ENCODE data around the gene GCK. TPM values are rescaled to one million over a fixed set of nuclear protein-coding genes. Genes with fewer than 3 reads are reported as not detected.

GCK gene
- total and polyA plus RNA-seq, 2 donors (not counting 3 experiments of a cell fraction or from before 2014, with no cell fraction given) = 0.17 to 0.51 TPM

DNA sequence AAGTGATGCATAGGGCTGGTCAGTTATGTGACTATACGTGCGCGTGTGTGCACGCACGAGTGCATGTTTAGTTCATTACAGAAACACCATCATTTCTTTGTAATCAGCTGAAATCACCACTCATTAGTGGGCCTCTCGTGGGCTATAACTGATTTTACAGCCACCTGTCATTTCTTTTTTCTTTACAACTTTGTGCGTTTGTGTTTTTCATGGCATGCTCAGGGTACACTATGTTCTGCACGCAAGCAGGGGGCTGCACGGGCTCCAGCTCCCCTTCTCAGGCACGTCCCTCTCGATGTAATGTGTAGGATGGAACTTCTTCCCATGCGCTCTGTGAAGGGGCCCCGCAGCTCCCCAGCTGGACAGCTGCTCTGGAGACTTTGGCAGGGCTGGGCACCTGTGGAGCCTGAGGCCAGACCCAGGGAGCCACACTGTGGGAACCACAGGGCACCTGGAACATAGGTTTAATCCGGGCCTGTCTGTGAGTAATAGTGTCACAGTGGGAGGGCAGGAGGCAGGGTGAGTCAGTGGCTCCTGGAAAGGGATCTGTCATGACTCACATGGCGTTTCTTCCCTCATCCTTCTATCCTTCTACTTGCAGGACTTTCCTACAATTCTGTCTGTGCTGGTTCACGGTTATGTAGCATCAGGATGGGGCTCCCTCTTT lies 4.9 kb downstream of the GCK start:
- dilution Hi-C loops (cut with MboI; ENCODE audit: extremely low pct_ligation_motif_present, low sequenced_read_pairs) = no loop called here
- Histone ChIP-seq H3K79me2 (ENCODE audit: control insufficient read depth, insufficient read depth, low read length) (no peaks in the 10 kb centered on the region), H4K20me1 (replicated peaks; ENCODE audit: control insufficient read depth, extremely low read depth, insufficient read depth, low read length) (no peaks in the 10 kb centered on the region), H3K9ac (replicated peaks; ENCODE audit: extremely low read depth, insufficient read depth, low read length) (no peak overlapping the region), H3K27ac (ENCODE audit: insufficient read depth, low read depth, low read length) (no peak overlapping the region), H3K4me2 (ENCODE audit: insufficient read depth, low read length) (no peak overlapping the region), H3K36me3 (ENCODE audit: control insufficient read depth in 2 of 2, extremely low read depth in 1 of 2, insufficient read depth in 2 of 2, low read length in 2 of 2) (no peaks in the 10 kb centered on the region), H3K27me3 (ENCODE audit: control insufficient read depth in 2 of 2, insufficient read depth in 2 of 2, low read length in 2 of 2) (peaks cover 7 to 12% of the 10 kb centered on the region in 2 experiments), H3K9me3 (replicated peaks; ENCODE audit: control insufficient read depth, insufficient read depth, low read length) (no peaks in the 10 kb centered on the region), H3K4me3 (replicated peaks in 1 of 3; ENCODE audit: insufficient read depth in 1 of 3, low read depth in 1 of 3, low read length in 3 of 3) (no peak overlapping the region), H2AFZ (ENCODE audit: low read depth, low read length) (no peak overlapping the region), H3K4me1 (ENCODE audit: control insufficient read depth, extremely low read depth, insufficient read depth, low read length) (peaks cover 5% of the 10 kb centered on the region), H3K9me1 (replicated peaks; ENCODE audit: control insufficient read depth, extremely low read depth, insufficient read depth, low read length) (no peaks in the 10 kb centered on the region)
- FAIRE-seq (peak; percentile 71), DNase-seq (ENCODE audit: low read depth, low spot score) (peak; percentile 34)
- intact Hi-C loops (cut with micrococcal nuclease) = no loop called here
- POLR2A ChIA-PET = no interaction called here
- TF ChIP-seq MYC (IDR thresholded peaks at IDR 0.05; ENCODE audit: low read depth, low read length) = no peak
- TF ChIP-seq FOS (IDR thresholded peaks at IDR 0.05; ENCODE audit: borderline replicate concordance, insufficient read depth, low read length) = peak; percentile 82
- no peak for TF ChIP-seq GATA2 (IDR thresholded peaks at IDR 0.05; ENCODE audit: insufficient read depth, insufficient read length, low read depth, low read length)
- TF ChIP-seq POLR2A (IDR thresholded peaks at IDR 0.05; ENCODE audit: low read depth, low read length) = no peak
- TF ChIP-seq, protein P1, sequence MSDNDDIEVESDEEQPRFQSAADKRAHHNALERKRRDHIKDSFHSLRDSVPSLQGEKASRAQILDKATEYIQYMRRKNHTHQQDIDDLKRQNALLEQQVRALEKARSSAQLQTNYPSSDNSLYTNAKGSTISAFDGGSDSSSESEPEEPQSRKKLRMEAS (IDR thresholded peaks at IDR 0.05; ENCODE audit: insufficient read depth, insufficient read length) = no peak
- no peak for TF ChIP-seq EZH2 (IDR thresholded peaks at IDR 0.05; ENCODE audit: borderline replicate concordance, low read depth, low read length, severe bottlenecking)
- peak; percentile 20 for TF ChIP-seq JUN (IDR thresholded peaks at IDR 0.05; ENCODE audit: borderline replicate concordance, insufficient read depth, insufficient read length, low read depth)
- TF ChIP-seq, protein P2, sequence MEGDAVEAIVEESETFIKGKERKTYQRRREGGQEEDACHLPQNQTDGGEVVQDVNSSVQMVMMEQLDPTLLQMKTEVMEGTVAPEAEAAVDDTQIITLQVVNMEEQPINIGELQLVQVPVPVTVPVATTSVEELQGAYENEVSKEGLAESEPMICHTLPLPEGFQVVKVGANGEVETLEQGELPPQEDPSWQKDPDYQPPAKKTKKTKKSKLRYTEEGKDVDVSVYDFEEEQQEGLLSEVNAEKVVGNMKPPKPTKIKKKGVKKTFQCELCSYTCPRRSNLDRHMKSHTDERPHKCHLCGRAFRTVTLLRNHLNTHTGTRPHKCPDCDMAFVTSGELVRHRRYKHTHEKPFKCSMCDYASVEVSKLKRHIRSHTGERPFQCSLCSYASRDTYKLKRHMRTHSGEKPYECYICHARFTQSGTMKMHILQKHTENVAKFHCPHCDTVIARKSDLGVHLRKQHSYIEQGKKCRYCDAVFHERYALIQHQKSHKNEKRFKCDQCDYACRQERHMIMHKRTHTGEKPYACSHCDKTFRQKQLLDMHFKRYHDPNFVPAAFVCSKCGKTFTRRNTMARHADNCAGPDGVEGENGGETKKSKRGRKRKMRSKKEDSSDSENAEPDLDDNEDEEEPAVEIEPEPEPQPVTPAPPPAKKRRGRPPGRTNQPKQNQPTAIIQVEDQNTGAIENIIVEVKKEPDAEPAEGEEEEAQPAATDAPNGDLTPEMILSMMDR (IDR thresholded peaks at IDR 0.05; ENCODE audit: extremely low read depth in 1 of 2, insufficient read depth in 1 of 2, low read depth in 1 of 2, low read length in 2 of 2) = no peak
- no peak for TF ChIP-seq POLR2AphosphoS5 (IDR thresholded peaks at IDR 0.05; ENCODE audit: insufficient read depth, low read depth, low read length)
- CTCF ChIA-PET = no interaction called here
- BruUV-seq (replicated peaks) = no TSS peak
